GM03348 (cell line): ENCODE results near the gene OAT.

Experiments
- DNase-seq: peaks from one replicate; pipeline ENCODE4 v3.0.0; 2012; ENCODE audit warnings: low spot score

Gene OAT

DNA sequence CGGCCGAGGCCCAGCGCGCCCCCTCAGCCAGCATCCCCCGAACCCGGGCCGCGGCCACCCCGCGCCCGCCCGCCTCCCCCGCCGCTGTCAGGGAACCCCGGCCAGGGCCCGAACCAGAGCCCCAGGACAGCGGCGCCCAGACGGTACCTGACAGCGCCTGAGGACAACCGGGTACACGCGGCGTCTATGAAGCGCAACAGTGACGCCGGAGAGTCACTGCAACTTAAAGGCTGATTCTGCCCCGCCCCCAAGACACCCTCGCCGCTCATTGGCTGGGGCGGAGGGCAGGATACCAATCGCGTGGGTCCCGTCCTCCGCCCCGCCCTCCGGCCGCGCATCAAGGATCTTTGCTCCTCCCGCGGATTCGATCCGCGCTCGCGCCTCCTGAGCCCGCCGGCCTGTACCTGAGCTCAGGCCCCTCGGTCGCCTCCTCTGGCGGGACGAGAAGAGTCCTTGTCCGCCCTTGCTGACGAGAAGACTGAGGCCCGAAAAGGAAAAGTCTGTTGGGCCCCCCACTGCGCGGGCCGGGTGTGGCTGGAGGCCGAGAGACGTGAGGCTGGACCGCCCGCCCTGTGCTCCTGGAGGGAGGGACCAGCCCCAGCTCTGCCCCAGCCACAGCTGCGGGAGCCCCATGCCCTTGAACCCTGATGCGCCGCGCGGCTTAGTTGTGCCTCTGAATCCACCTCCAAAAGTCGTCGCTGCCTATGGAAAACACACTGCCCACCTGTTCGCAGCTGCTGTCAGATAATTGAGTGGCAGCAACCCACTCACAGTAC lies at the start of gene OAT:
TSS of gene OAT (minus strand) at position 198 of the 776 bp plus-strand sequence. CDS start 6,752 bp downstream, outside the sequence.
- peak; percentile 99 for DNase-seq

GRCh38 chr10:124467165-124467564 lies 48.4 kb upstream of the OAT start:
- no peak for DNase-seq

DNA sequence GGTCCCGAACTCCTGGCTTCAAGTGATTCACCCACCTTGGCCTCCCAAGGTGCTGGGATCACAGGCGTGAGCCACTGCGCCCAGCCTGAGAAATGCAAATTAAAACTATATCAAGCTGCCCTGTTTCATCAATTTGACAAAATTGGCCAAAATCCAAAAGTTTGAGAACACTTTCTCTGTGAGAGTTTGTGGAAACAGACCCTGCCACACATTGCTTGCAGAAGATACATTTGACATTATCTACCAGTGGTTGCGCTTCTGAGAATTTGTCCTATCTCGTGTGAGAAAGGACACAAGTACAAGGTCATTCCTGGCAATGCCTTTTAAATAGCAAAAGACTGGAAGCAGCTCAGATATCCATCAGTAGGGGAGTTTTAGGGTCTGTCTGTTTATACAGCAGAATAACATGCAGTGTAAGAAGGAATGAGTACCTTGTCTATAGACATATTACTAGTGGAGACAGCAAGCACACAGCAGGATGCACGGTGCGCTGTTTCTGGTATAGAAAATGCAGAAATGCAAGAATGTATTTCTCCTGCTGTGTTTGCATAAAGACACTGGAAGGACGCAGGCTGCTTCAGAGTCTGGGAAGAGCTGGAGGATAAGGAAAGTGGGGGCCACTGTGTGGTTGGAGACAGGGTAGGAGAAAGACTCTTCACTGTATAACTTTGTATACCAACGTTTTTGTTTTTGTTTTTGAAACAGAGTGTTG lies 47.2 kb upstream of the OAT start:
- DNase-seq = no peak

DNA sequence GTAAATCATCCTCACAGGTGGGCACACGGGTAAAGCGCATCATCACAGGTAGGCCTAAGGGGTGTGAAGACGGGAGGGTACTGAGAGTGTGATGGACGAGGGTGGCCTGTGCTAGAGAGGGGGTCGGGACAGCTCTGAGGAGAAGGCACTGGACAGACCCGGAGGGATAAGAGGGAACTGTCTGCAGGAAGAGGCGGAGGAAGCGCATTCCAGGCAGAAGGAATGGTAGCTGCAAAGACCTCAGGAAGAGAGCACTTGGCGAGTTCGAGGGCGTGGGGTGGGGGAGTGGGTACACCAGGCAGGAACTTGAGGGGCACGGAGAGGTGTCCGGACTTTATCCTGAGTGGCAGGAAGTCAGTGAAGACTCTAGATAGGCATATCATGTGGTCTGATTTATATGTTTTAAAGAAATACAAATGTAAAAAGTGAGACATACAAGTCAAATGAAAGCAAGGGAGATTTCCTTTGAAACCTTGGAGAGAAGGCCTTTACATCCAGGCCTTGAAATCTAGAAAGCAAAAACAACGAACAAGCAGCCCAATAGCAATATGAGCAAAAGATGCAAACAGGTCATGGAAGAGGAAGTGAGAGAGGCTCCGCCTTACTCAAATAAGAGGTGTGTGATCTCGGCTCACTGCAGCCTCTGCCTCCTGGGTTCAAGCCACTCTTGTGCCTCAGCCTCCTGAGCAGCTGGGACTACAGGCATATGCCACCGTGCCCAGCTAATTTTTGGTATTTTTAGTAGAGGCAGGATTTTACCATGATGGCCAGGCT lies 46.5 kb upstream of the OAT start:
- no peak for DNase-seq

DNA sequence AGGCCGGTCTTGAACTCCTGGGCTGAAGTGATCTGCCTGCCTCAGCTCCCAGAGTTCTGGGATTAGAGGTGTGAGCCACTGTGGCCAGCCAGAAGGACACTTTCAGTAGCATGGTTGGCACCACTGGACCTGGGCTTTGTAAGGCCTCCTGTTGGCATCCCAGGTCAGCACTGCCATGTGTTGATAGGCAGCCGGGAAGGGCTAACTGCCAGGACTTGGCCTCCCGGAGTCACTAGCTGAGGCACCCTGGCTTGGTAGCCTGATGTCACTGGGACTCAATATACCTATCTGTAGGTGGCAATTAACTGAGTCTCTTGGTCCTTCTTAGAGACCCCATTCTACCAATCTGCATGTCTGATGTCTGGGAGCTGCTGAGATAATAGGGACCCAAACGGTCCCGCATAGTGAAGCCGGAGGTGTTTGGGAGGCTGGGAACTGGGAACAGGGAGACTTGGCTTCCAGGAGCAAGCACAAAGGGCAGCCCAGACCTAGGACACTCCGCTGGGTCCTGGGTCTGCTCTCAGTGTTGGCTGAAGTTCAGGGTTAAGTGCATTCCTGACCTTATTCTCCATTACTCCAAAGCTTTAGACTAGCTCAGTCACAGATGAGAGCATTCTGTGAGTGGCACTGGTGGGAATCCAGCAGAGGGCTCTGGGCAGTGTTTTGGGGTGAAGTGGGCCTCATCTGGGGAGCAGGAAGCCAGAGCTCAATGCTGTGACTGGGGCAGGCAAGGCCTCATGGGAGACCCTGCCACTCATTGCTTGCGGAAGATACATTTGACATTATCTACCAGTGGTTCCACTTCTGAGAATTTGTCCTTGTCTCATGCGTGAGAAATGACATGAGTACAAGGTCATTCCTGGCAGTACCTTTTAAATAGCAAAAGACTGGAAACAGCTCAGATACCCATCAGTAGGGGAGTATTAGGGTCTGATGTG lies 45.6 kb upstream of the OAT start:
- DNase-seq = no peak

GRCh38 chr10:124462348-124462695 lies 43.6 kb upstream of the OAT start:
- DNase-seq = no peak

DNA sequence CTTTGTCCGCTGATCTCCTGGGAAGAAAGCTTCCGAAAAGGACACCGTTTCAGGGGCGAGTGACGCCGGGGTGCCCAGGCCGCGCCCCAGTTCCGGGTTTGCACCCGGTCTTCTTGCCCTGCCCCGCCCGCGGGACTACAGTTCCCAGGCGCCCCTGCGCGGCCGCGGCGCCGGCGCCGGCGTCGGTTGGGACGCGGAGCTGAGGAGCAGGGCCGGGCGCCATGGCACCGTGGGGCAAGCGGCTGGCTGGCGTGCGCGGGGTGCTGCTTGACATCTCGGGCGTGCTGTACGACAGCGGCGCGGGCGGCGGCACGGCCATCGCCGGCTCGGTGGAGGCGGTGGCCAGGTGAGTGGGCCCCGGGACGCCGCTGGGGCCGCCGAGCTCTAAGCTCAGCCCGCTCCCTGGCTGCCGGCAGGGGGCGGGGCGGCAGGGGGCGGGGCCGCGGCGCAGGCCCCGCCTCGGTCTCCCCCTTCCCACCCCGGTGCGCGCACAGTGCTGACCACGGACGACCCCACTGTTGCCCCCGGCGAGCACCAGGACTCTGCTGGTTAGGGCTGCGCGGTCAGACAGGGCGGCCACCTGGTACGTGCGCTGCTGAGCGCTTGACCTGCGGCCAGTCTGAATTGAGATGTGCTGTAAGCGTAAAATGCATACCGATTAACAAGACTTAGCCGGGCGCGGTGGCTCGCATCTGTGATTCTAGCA lies 43.1 kb upstream of the OAT start, which contains the start of gene LHPP:
TSS of gene LHPP (plus strand) at position 182 of the 706 bp plus-strand sequence. CDS start at position 222, 40 bp downstream.
- peak; percentile 94 for DNase-seq

GRCh38 chr10:124460144-124460543 lies 41.4 kb upstream of the OAT start:
- DNase-seq = no peak

DNA sequence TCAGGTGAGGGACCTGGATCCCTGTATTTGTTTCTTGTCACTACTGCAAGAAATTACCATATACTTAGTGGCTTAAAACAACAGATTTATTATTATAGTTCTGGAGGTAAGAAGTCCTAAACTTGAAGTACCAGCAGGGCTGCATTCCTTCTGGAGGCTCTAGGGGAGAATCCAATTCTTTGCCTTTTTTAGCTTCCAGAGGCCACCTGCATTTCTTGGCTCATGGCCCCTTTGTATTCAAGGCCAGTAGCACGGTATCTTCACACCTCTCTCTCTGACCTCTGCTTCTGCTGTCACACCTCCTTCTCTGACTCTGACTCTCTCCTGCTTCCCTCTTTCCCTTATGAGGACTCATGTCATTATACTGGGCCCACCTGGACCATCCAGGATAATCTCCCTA lies 40.7 kb upstream of the OAT start:
- DNase-seq = no peak

GRCh38 chr10:124458889-124459288 lies 40.2 kb upstream of the OAT start:
- DNase-seq = no peak

GRCh38 chr10:124458473-124458872 lies 39.8 kb upstream of the OAT start:
- no peak for DNase-seq

DNA sequence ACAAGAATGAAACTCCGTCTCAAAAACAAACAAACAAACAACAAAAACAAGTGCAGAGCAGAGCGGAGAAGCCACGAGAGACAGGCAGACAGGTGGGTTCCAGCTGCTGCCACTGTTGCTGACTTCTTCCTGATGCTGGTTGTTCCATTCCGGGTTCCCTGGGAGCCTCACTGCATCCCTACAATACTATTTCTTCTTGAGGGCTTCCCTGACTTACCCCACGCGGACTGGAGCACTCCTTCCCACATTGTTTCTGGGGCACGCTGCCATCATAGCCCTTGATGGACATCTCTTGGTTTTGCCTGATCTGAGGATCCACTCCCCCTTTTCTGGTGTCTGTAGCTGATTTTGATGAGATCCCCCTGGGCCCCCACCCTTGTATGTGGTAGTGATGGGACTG lies 36.7 kb upstream of the OAT start:
- DNase-seq = no peak

DNA sequence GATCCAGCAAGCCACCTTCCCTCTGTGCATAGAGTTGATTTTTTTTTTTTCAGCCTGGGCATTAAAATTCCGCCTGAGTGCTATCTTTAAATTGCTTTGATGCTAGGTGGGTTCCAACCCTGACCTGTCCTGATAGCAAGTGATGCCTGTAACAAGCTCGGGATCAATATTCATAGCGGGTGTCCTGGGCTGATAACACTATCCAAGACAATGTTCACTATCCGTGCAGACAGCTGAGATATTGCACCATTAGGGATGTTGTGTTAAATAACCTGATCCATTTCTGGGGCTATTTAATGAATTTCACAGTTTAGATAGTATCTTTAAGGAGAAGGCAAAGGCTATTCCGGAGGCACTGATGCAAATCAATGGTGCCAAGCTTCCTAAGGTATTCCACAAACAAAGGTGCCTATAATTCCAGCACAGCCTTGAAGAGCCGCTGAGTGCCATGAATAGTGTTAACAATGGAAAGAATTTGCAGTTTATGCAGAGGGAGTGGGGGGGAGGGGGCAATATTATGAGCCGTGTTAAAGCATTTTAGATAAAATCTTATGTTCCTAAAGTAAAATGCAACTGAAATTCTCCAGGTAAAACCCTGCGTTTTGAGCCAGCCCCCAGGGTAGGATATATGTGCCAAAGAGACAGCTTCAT lies 35.4 kb upstream of the OAT start:
- DNase-seq = no peak

DNA sequence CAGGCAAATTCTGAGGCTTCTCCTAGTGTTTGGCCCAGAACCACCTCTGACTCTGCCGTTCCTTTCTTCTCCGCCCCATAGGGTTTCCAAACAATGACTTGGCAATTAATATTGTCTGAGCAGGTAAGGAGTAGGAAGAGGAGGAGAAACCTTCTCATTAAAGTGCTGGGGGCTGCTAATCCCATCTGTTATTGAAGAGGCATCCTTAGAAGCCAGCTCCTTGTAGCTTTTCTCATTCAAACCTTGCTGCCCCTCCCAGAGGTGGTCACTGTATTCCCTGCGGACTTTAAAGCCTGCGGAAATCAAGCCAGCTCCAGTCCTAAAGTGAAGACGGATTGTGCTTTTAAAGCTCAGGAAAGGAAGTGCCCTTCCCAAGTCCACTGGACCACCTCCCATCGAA lies 32.6 kb upstream of the OAT start:
- no peak for DNase-seq

DNA sequence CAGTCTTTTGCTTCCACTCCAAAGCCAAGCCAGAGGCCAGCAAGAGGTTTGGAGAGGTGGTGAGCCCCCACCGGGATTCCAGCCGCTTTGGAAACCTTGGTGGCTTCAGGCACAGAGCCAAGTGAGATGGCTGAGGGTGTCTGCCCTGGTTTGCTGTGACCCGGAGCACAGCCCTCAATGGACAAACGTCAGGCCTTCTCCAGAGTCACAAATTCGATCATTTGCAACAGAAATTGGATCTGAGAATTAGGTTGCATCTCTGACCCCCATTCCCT lies 32.0 kb upstream of the OAT start:
- DNase-seq = no peak

DNA sequence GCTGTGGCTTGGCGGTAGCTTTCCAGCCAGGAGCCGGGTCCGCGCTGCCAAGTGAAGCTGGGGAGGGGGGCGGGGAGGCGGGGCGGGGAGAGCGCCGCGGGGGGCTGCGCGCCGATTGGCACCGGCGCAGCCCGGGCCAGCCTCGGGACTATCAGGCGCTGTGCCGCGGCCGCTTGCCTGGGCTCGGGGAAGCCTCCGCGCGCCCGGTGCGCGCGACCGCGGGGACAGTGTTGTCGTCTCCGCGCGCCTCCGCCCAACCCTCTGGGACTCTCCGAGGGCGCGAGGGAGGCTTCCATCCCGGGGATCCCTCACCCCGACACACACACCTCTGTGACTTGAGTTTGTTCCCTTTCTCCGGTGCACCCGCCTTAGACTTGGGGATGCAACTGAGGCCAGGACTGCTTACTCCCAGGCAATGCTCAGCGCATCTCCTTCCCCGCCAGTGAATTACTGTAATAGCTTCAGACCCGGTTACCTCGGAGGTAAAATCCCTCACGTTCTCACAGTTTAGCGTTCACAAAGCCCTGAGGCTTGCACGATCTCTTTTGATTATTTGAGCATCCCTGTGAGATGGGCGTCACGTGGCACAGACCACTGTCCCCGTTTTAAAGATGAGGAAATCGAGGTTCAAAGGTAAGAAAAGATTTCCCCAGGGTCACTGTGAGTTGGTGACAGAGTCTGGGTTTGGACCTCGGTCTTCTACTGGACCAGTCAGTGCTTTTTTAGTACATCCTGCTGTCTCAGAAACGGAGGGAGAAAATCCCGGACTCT lies 31.5 kb upstream of the OAT start, which contains the start of gene NKX1-2:
TSS of gene NKX1-2 (minus strand) at position 24 of the 771 bp plus-strand sequence. CDS start 92 bp downstream, outside the sequence.
- DNase-seq = peak; percentile 18

- peak; percentile 13 for DNase-seq
Observed at GRCh38 chr10:124449170-124450011, 30.7 kb upstream of the OAT start.

GRCh38 chr10:124448696-124449169 lies 30.0 kb upstream of the OAT start:
- DNase-seq = no peak
